GM23338 (cell line): ENCODE data around the gene ANP32A. TPM values are rescaled to one million over a fixed set of nuclear protein-coding genes. Genes with fewer than 3 reads are reported as not detected.

ENCODE experiments used
- ATAC-seq: fragments of 200-7000 bp; cut with Tn5 transposase; 3 replicates; pipeline ENCODE4 v1.9.1; 2020
- DNase-seq: peaks from one replicate; pipeline ENCODE4 v3.0.0-alpha.2; 2015; ENCODE audit warnings: low spot score
- H2AFZ ChIP-seq: fragments of 200-600 bp; sonication (generic); 2 replicates; pipeline ENCODE4 v1.8.0; 2016; ENCODE audit warnings: antibody characterized with exemption, mild to moderate bottlenecking, moderate library complexity
- H3F3A ChIP-seq: fragments of 200-600 bp; sonication (generic); replicated peaks from 2 replicates; pipeline ENCODE4 v1.8.0; 2017; ENCODE audit warnings: antibody characterized with exemption, mixed run types, low read depth
- H3K27ac ChIP-seq: fragments of 200-600 bp; sonication (generic); 2 replicates; pipeline ENCODE4 v1.6.1; 2016; ENCODE audit warnings: low read depth
- H3K27me3 ChIP-seq: fragments of 200-600 bp; sonication (generic); 2 replicates; pipeline ENCODE4 v1.8.0; 2016; ENCODE audit warnings: mild to moderate bottlenecking, mixed run types, moderate library complexity; ENCODE audit not compliant: insufficient read depth
- H3K36me3 ChIP-seq: fragments of 200-600 bp; sonication (generic); 2 replicates; pipeline ENCODE4 v1.8.0; 2016; ENCODE audit warnings: mild to moderate bottlenecking; ENCODE audit not compliant: insufficient read depth
- H3K4me1 ChIP-seq: fragments of 200-600 bp; sonication (generic); 2 replicates; pipeline ENCODE4 v1.8.0; 2016; ENCODE audit warnings: mild to moderate bottlenecking, moderate library complexity; ENCODE audit not compliant: insufficient read depth
- H3K4me2 ChIP-seq: fragments of 200-600 bp; sonication (generic); 2 replicates; pipeline ENCODE4 v1.7.1; 2017; ENCODE audit warnings: mixed run types
- H3K4me3 ChIP-seq: fragments of 200-600 bp; sonication (generic); 2 replicates; pipeline ENCODE4 v1.6.1; 2016; ENCODE audit warnings: mixed run types
- H3K79me2 ChIP-seq: fragments of 200-600 bp; sonication (generic); replicated peaks from 2 replicates; pipeline ENCODE4 v1.8.0; 2017; ENCODE audit warnings: mild to moderate bottlenecking; ENCODE audit not compliant: insufficient read depth
- H3K9me2 ChIP-seq: fragments of 200-600 bp; sonication (generic); 2 replicates; pipeline ENCODE4 v1.8.0; 2017; ENCODE audit not compliant: insufficient read depth
- H4K20me1 ChIP-seq: fragments of 200-600 bp; sonication (generic); replicated peaks from 2 replicates; pipeline ENCODE4 v1.8.0; 2017; ENCODE audit warnings: mild to moderate bottlenecking; ENCODE audit not compliant: insufficient read depth
- H3K27ac Mint-ChIP-seq: 2 replicates; pipeline ENCODE4 v1.8.0; 2020; ENCODE audit warnings: inconsistent platforms, mild to moderate bottlenecking, moderate library complexity, mixed read lengths
- H3K27me3 Mint-ChIP-seq: 3 replicates; pipeline ENCODE4 v1.8.0; 2022; ENCODE audit warnings: low read depth, mild to moderate bottlenecking, moderate library complexity, mixed read lengths, inconsistent platforms; ENCODE audit not compliant: insufficient read depth, poor library complexity
- H3K36me3 Mint-ChIP-seq: 3 replicates; pipeline ENCODE4 v1.8.0; 2021; ENCODE audit warnings: low read depth, mild to moderate bottlenecking, inconsistent platforms, moderate library complexity, mixed read lengths
- H3K4me1 Mint-ChIP-seq: 3 replicates; pipeline ENCODE4 v1.8.0; 2020; ENCODE audit warnings: mild to moderate bottlenecking, inconsistent platforms, mixed read lengths
- H3K4me3 Mint-ChIP-seq: 3 replicates; pipeline ENCODE4 v1.8.0; 2021; ENCODE audit warnings: moderate library complexity, mild to moderate bottlenecking, inconsistent platforms, mixed read lengths
- H3K9me3 Mint-ChIP-seq: 3 replicates; pipeline ENCODE4 v1.8.0; 2020; ENCODE audit warnings: moderate library complexity, mild to moderate bottlenecking, inconsistent platforms, mixed read lengths
- CTCF ChIP-seq, 2 experiments: fragments of 200-600 bp in 1 of 2; sonication (generic) in 1 of 2; conservative IDR thresholded peaks; 2 replicates each; pipeline versions ENCODE4 v1.5.1 to v1.6.1; 2016 to 2017; ENCODE audit warnings: antibody characterized with exemption in 2 of 2, low read depth in 2 of 2, mild to moderate bottlenecking in 2 of 2, moderate library complexity in 1 of 2
- EZH2phosphoT487 ChIP-seq: fragments of 200-600 bp; sonication (generic); IDR thresholded peaks from one replicate; pipeline ENCODE4 v1.8.1; 2018; ENCODE audit warnings: antibody characterized with exemption; ENCODE audit not compliant: unreplicated experiment
- JUNB ChIP-seq: IDR thresholded peaks from one replicate; pipeline ENCODE4 v1.6.1; 2016; ENCODE audit warnings: antibody characterized with exemption; ENCODE audit not compliant: unreplicated experiment
- NANOG ChIP-seq: IDR thresholded peaks from 2 replicates; pipeline ENCODE4 v1.6.1; 2016; ENCODE audit warnings: antibody characterized with exemption, borderline replicate concordance
- POLR2AphosphoS5 ChIP-seq: IDR thresholded peaks from 2 replicates; pipeline ENCODE4 v1.6.1; 2016; ENCODE audit warnings: antibody characterized with exemption, low read depth
- STAT1 ChIP-seq: IDR thresholded peaks from one replicate; pipeline ENCODE4 v1.6.1; 2016; ENCODE audit warnings: antibody characterized with exemption; ENCODE audit not compliant: unreplicated experiment
- ZNF114 ChIP-seq: fragments of 250-450 bp; sonication (Bioruptor Pico); IDR thresholded peaks from 2 replicates; pipeline ENCODE4 v1.5.0; 2020; ENCODE audit warnings: mild to moderate bottlenecking, moderate library complexity
- ZNF331 ChIP-seq: fragments of 250-450 bp; sonication (Bioruptor Pico); IDR thresholded peaks from 2 replicates; pipeline ENCODE4 v1.5.0; 2020; ENCODE audit warnings: low read depth, mild to moderate bottlenecking, moderate library complexity
- ZNF462 ChIP-seq: fragments of 250-450 bp; sonication (Bioruptor Pico); IDR thresholded peaks from 2 replicates; pipeline ENCODE4 v1.5.0; 2020; ENCODE audit warnings: mild to moderate bottlenecking, moderate library complexity
- polyA plus RNA-seq: library from polyadenylated mRNA; unstranded; fragments of >200 nt; fragmentation: Nextera tagmentation; extraction: Ambion mirVana; gene quantifications from 2 replicates; pipeline ENCODE4 v1.2.1, GENCODE V29; 2016
- total RNA-seq: library from RNA; depleted of rRNA; stranded (reverse); fragments of >200 nt; shearing (Covaris generic); gene quantifications from 2 replicates; pipeline ENCODE4 v1.2.3, GENCODE V29; 2014
- TF ChIP-seq, protein P1 (sequence below): IDR thresholded peaks from one replicate; pipeline ENCODE4 v1.6.1; 2018; ENCODE audit warnings: antibody characterized with exemption; ENCODE audit not compliant: unreplicated experiment

The ANP32A gene
- total and polyA plus RNA-seq, 2 experiments from 2014 or later, result 204 to 304 TPM

DNA sequence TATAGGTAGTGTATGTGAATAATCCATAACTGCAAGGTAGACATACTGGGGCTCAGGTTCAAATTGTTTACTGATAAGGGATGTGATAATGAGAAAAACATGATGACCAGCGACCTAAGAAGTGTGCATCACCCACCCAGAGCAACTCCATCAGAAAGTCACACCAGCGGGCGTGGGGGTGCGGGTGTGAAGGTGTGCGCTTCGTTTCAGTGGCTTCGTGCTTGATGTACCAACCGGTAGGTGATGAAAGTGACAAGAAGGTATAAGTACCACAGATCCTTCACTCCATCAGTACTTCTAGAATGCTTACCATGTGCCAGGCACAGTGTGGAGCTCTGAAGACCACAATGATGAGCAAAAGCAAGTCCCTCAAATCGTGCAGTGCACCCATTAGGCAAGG, 11.2 kb downstream of the ANP32A start (continued):
- TF ChIP-seq, protein P1, sequence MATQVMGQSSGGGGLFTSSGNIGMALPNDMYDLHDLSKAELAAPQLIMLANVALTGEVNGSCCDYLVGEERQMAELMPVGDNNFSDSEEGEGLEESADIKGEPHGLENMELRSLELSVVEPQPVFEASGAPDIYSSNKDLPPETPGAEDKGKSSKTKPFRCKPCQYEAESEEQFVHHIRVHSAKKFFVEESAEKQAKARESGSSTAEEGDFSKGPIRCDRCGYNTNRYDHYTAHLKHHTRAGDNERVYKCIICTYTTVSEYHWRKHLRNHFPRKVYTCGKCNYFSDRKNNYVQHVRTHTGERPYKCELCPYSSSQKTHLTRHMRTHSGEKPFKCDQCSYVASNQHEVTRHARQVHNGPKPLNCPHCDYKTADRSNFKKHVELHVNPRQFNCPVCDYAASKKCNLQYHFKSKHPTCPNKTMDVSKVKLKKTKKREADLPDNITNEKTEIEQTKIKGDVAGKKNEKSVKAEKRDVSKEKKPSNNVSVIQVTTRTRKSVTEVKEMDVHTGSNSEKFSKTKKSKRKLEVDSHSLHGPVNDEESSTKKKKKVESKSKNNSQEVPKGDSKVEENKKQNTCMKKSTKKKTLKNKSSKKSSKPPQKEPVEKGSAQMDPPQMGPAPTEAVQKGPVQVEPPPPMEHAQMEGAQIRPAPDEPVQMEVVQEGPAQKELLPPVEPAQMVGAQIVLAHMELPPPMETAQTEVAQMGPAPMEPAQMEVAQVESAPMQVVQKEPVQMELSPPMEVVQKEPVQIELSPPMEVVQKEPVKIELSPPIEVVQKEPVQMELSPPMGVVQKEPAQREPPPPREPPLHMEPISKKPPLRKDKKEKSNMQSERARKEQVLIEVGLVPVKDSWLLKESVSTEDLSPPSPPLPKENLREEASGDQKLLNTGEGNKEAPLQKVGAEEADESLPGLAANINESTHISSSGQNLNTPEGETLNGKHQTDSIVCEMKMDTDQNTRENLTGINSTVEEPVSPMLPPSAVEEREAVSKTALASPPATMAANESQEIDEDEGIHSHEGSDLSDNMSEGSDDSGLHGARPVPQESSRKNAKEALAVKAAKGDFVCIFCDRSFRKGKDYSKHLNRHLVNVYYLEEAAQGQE, result no peak
- TF ChIP-seq STAT1 (no peak), ZNF331 (CRISPR knock-in tag) (no peak), CTCF (conservative IDR thresholded peaks at IDR 0.05; ENCODE audit: low read depth in 2 of 2) (no peak), JUNB (no peak), POLR2AphosphoS5 (no peak), EZH2phosphoT487 (no peak)

- H3K9me2 ChIP-seq, result no peaks in the 10 kb centered on the region
- Mint-ChIP-seq H3K27me3 (peaks cover 8% of the 10 kb centered on the region), H3K27ac (peak overlapping the region; percentile 6; the same call in 1 of the 2 replicates), H3K4me1 (peaks cover 70% of the 10 kb centered on the region), H3K4me3 (no peak overlapping the region), H3K9me3 (no peaks in the 10 kb centered on the region), H3K36me3 (peaks cover 27% of the 10 kb centered on the region)
- H4K20me1 ChIP-seq, result peaks cover 90% of the 10 kb centered on the region
- no peak overlapping the region for H3K4me3 ChIP-seq
- H3K4me2 ChIP-seq, result no peak overlapping the region
- ATAC-seq (no peak), DNase-seq (no peak)
- no peaks in the 10 kb centered on the region for H3K36me3 ChIP-seq
- H3K27me3 ChIP-seq, result no peaks in the 10 kb centered on the region
- H2AFZ ChIP-seq, result no peak overlapping the region
- no peaks in the 10 kb centered on the region for H3F3A ChIP-seq
- H3K79me2 ChIP-seq, result peaks cover 100% of the 10 kb centered on the region
- H3K27ac ChIP-seq, result no peak overlapping the region
- peaks cover 46% of the 10 kb centered on the region for H3K4me1 ChIP-seq
- TF ChIP-seq EZH2phosphoT487, result no peak
- TF ChIP-seq NANOG, result no peak
- TF ChIP-seq POLR2AphosphoS5, result no peak
- TF ChIP-seq ZNF462 (CRISPR knock-in tag), result no peak
- TF ChIP-seq, protein P1, result no peak
- TF ChIP-seq ZNF331 (CRISPR knock-in tag), result no peak
- TF ChIP-seq JUNB, result no peak
- no peak for TF ChIP-seq ZNF114 (CRISPR knock-in tag)
These were observed 11.9 kb downstream of the ANP32A start for GRCh38 chr15:68808770-68809169.
